Left renal cortex interstitium (tissue), 4 donors: ENCODE results near the gene NUP93. TPM values are rescaled to one million over a fixed set of nuclear protein-coding genes. Genes with fewer than 3 reads are reported as not detected.
"Not testable (repeated sequence)": the region's sequence is repeated elsewhere in the genome, so short reads cannot be mapped to it uniquely, and the experiment has no call there.

Experiments
- DNase-seq, 4 donors: peaks; one replicate each; pipeline ENCODE4 v3.0.0-alpha.2; 2013; ENCODE audit warnings: low read depth in 4 of 4, low spot score in 2 of 4, missing footprints in 1 of 4
- polyA plus RNA-seq, 4 donors: library from polyadenylated mRNA; unstranded; fragments of 120-200 nt; gene quantifications; one replicate each; pipeline ENCODE4 v1.2.1, GENCODE V29; 2013; ENCODE audit not compliant: insufficient read length in 4 of 4

The NUP93 gene
- polyA plus RNA-seq, 4 donors, result 73.0 to 106 (median 83.5) TPM

GRCh38 chr16:56708525-56709442 is 21.1 kb upstream of the NUP93 start:
- no peak for DNase-seq

- no peak for DNase-seq
Observed at GRCh38 chr16:56709443-56710040, 20.4 kb upstream of the NUP93 start.

GRCh38 chr16:56710181-56710737 is 19.7 kb upstream of the NUP93 start:
- DNase-seq, result no peak

GRCh38 chr16:56711862-56712261 is 18.1 kb upstream of the NUP93 start:
- no peak for DNase-seq

GRCh38 chr16:56713794-56714193 is 16.1 kb upstream of the NUP93 start:
- DNase-seq, result no peak

- no peak for DNase-seq
Observed at GRCh38 chr16:56715126-56715525, 14.8 kb upstream of the NUP93 start.

GRCh38 chr16:56716761-56717160 is 13.2 kb upstream of the NUP93 start:
- no peak for DNase-seq

- not testable (repeated sequence) for DNase-seq
Observed at GRCh38 chr16:56717532-56717931, 12.4 kb upstream of the NUP93 start.

GRCh38 chr16:56722200-56722842 is 7.6 kb upstream of the NUP93 start:
- no peak for DNase-seq

GRCh38 chr16:56724191-56724590 is 5.7 kb upstream of the NUP93 start:
- DNase-seq, result no peak

- DNase-seq, result no peak
Observed at GRCh38 chr16:56726283-56726682, 3.6 kb upstream of the NUP93 start.

- DNase-seq, result no peak
Observed at GRCh38 chr16:56726926-56727325, 3.0 kb upstream of the NUP93 start.

GRCh38 chr16:56728027-56728426 is 1.9 kb upstream of the NUP93 start:
- DNase-seq, result no peak

GRCh38 chr16:56728980-56729734 is 772 bp upstream of the NUP93 start:
- no peak for DNase-seq

- DNase-seq, result no peak
Observed at GRCh38 chr16:56732366-56732765, 2.4 kb downstream of the NUP93 start.

- DNase-seq, result no peak
Observed at GRCh38 chr16:56732832-56733231, 2.9 kb downstream of the NUP93 start.

GRCh38 chr16:56734429-56734828 is 4.5 kb downstream of the NUP93 start:
- no peak for DNase-seq

- DNase-seq, result no peak
Observed at GRCh38 chr16:56736476-56736875, 6.5 kb downstream of the NUP93 start.

- DNase-seq, result no peak
Observed at GRCh38 chr16:56737539-56737938, 7.6 kb downstream of the NUP93 start.

- DNase-seq, result no peak
Observed at GRCh38 chr16:56738221-56738620, 8.3 kb downstream of the NUP93 start.

- not testable (repeated sequence) for DNase-seq
Observed at GRCh38 chr16:56739378-56739777, 9.4 kb downstream of the NUP93 start.
